HepG2 (cell line): ENCODE results near the gene BAHCC1. TPM values are rescaled to one million over a fixed set of nuclear protein-coding genes. Genes with fewer than 3 reads are reported as not detected.

ENCODE experiments used
- CBX2 ChIP-seq, 2 experiments: fragments of 200-600 bp in 1 of 2; sonication (generic); formaldehyde crosslinking in 1 of 2; IDR thresholded peaks; 2 replicates each; pipeline versions ENCODE4 v1.7.0 to v1.8.1; 2018 to 2022; ENCODE audit warnings: low read depth in 2 of 2, low read length in 1 of 2, mild to moderate bottlenecking in 1 of 2, missing genetic modification reagents in 1 of 2
- CTCF ChIP-seq: sonication (generic); formaldehyde crosslinking; IDR thresholded peaks from 2 replicates; pipeline ENCODE4 v1.5.0; 2020; ENCODE audit warnings: mild to moderate bottlenecking, missing genetic modification reagents, moderate library complexity
- ELF3 ChIP-seq: IDR thresholded peaks from 2 replicates; pipeline ENCODE4 v1.6.1; 2016; ENCODE audit warnings: missing genetic modification reagents, missing compliant biosample characterization
- HIC2 ChIP-seq: sonication (generic); formaldehyde crosslinking; IDR thresholded peaks from 2 replicates; pipeline ENCODE4 v1.9.0; 2022; ENCODE audit warnings: low read depth, missing genetic modification reagents
- HMGXB3 ChIP-seq: sonication (generic); formaldehyde crosslinking; IDR thresholded peaks from 2 replicates; pipeline ENCODE4 v1.4.0; 2020; ENCODE audit warnings: missing genetic modification reagents, borderline replicate concordance
- KDM5B ChIP-seq: sonication (generic); formaldehyde crosslinking; IDR thresholded peaks from 2 replicates; pipeline ENCODE4 v1.4.0; 2020; ENCODE audit warnings: missing genetic modification reagents, mild to moderate bottlenecking, borderline replicate concordance
- MIXL1 ChIP-seq: IDR thresholded peaks from 2 replicates; pipeline ENCODE4 v1.6.1; 2016
- PTBP1 ChIP-seq: fragments of 200-400 bp; formaldehyde crosslinking; IDR thresholded peaks from 2 replicates; pipeline ENCODE4 v1.6.1; 2018; ENCODE audit warnings: low read length, low read depth; ENCODE audit not compliant: poor library complexity, severe bottlenecking
- RARG ChIP-seq: sonication (generic); formaldehyde crosslinking; IDR thresholded peaks from 2 replicates; pipeline ENCODE4 v1.4.0; 2020; ENCODE audit warnings: low read depth, mild to moderate bottlenecking, missing genetic modification reagents
- SKI ChIP-seq: fragments of 450-650 bp; IDR thresholded peaks from one replicate; pipeline ENCODE4 v1.6.1; 2018; ENCODE audit warnings: mild to moderate bottlenecking; ENCODE audit not compliant: partially characterized antibody
- TCF7L2 ChIP-seq: IDR thresholded peaks from 2 replicates; pipeline ENCODE4 v1.6.1; 2011; ENCODE audit warnings: mild to moderate bottlenecking, low read depth, low read length, moderate library complexity
- ZFYVE20 ChIP-seq: sonication (generic); formaldehyde crosslinking; IDR thresholded peaks from 2 replicates; pipeline ENCODE4 v1.8.0; 2023; ENCODE audit warnings: low read depth, mild to moderate bottlenecking, moderate library complexity, missing genetic modification reagents, borderline replicate concordance
- ZNF101 ChIP-seq: sonication (generic); formaldehyde crosslinking; IDR thresholded peaks from 2 replicates; pipeline ENCODE4 v1.4.0; 2020; ENCODE audit warnings: mild to moderate bottlenecking, low read depth, missing genetic modification reagents, borderline replicate concordance
- ZNF484 ChIP-seq: sonication (generic); formaldehyde crosslinking; IDR thresholded peaks from 2 replicates; pipeline ENCODE4 v1.5.1; 2020; ENCODE audit warnings: mild to moderate bottlenecking, low read depth, missing genetic modification reagents, borderline replicate concordance
- ZNF549 ChIP-seq: sonication (generic); formaldehyde crosslinking; IDR thresholded peaks from 2 replicates; pipeline ENCODE4 v1.5.0; 2020; ENCODE audit warnings: missing genetic modification reagents
- ZNF550 ChIP-seq: sonication (generic); formaldehyde crosslinking; IDR thresholded peaks from 2 replicates; pipeline ENCODE4 v1.4.0; 2020; ENCODE audit warnings: mild to moderate bottlenecking, missing genetic modification reagents, borderline replicate concordance
- ZNF557 ChIP-seq: sonication (generic); formaldehyde crosslinking; IDR thresholded peaks from 2 replicates; pipeline ENCODE4 v1.4.0; 2020; ENCODE audit warnings: missing genetic modification reagents
- ZNF614 ChIP-seq: IDR thresholded peaks from 2 replicates; pipeline ENCODE4 v1.6.1; 2018; ENCODE audit warnings: missing biosample characterization, missing genetic modification reagents, inconsistent platforms, borderline replicate concordance
- ZNF615 ChIP-seq: sonication (generic); formaldehyde crosslinking; IDR thresholded peaks from 2 replicates; pipeline ENCODE4 v1.5.0; 2020; ENCODE audit warnings: mild to moderate bottlenecking, missing genetic modification reagents, borderline replicate concordance
- ZNF772 ChIP-seq: sonication (generic); formaldehyde crosslinking; IDR thresholded peaks from 2 replicates; pipeline ENCODE4 v1.5.0; 2020; ENCODE audit warnings: mild to moderate bottlenecking, missing genetic modification reagents
- polyA plus RNA-seq, 8 experiments: library from polyadenylated mRNA; depleted of rRNA in 3 of 8; stranded (reverse) in 7 of 8; unstranded in 1 of 8; fragments of >200 nt; fragmentation: Illumina TruSeq in 4 of 8; extraction: Trizol in 4 of 8; gene quantifications; 2 replicates each; pipeline versions ENCODE4 v1.2.1 to v1.2.3, GENCODE V29; 2011 to 2016; ENCODE audit warnings: low read depth in 4 of 8, missing spikeins in 1 of 8, mixed read lengths in 1 of 8; ENCODE audit not compliant: insufficient read depth in 1 of 8
- total RNA-seq, 5 experiments: library from RNA; depleted of rRNA; stranded (reverse); fragments of >200 nt; fragmentation: Illumina TruSeq; extraction: Trizol; gene quantifications; 2 replicates each; pipeline ENCODE4 v1.2.3, GENCODE V29; 2016; ENCODE audit warnings: low read depth in 1 of 5
- TF ChIP-seq, protein P1 (sequence below): sonication (generic); formaldehyde crosslinking; IDR thresholded peaks from 2 replicates; pipeline ENCODE4 v1.8.1; 2023; ENCODE audit warnings: mild to moderate bottlenecking, missing genetic modification reagents

Gene BAHCC1
- total and polyA plus RNA-seq, 2 of the 13 experiments (the other 11 are each of a cell fraction or from before 2014, with no cell fraction given): 1.4 to 1.7 TPM

DNA sequence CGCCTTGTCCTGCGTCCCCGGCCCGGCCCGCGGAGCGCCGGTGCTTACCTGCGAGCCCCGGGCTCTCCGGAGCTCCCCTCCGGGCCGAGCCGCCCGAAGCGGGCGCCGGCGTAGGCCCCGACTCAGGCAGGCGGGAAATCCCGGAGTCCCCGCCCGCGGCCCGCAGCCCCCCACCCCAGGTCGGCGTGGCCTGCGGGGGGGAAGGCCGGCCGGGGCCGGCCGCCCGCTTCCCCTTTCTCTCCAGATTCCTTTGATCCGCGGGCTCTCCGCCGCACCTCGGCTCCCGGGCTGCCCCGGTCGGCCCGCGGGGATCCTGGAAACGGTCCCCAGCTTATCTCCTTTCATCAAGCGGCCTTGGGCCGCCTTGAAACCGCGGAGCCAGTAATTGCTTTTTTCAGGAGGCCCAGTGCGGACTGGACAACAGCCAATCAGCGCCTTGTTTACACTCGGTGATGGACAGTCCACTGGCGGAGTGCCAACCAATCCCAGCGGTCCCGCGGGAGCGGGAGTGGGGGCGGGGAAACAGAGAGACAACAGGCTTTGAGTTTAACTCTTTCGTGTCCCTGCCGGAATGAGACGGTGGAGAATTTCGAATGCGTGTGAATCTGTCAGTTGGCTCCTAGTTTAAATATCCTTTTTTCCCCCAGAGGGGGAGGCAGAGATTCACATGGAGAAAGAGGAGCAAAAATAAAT is 1.4 kb upstream of the BAHCC1 start (continued):
- TF ChIP-seq, protein P1, sequence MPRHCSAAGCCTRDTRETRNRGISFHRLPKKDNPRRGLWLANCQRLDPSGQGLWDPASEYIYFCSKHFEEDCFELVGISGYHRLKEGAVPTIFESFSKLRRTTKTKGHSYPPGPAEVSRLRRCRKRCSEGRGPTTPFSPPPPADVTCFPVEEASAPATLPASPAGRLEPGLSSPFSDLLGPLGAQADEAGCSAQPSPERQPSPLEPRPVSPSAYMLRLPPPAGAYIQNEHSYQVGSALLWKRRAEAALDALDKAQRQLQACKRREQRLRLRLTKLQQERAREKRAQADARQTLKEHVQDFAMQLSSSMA (CRISPR knock-in tag): no peak
- TF ChIP-seq KDM5B (CRISPR knock-in tag) (no peak), CBX2 (IDR thresholded peaks at IDR 0.05; ENCODE audit: low read depth, low read length) (no peak; the same call in 1 of the 2 replicates), CBX2 (CRISPR knock-in tag; IDR thresholded peaks at IDR 0.05; ENCODE audit: low read depth) (no peak), ZNF615 (CRISPR knock-in tag) (no peak), TCF7L2 (no peak), CTCF (CRISPR knock-in tag) (0 out of 2 replicates have a peak, but pooled peaks have one; percentile 8), ZNF101 (CRISPR knock-in tag) (no peak), ZNF549 (CRISPR knock-in tag) (no peak), ZNF614 (CRISPR knock-in tag) (peak; percentile 93), RARG (CRISPR knock-in tag) (no peak), ELF3 (peak; percentile 54), ZNF484 (no peak; the same call in 1 of the 2 replicates), SKI (no peak), PTBP1 (peak; percentile 100), MIXL1 (CRISPR knock-in tag) (peak; percentile 96), HIC2 (CRISPR knock-in tag) (no peak), HMGXB3 (peak; percentile 92), ZNF550 (CRISPR knock-in tag) (no peak; the same call in 1 of the 2 replicates), ZNF772 (peak; percentile 92), ZFYVE20 (CRISPR knock-in tag) (no peak), ZNF557 (no peak; the same call in 1 of the 2 replicates)
